H4 (cell line): ENCODE data around the gene AGAP1. TPM values are rescaled to one million over a fixed set of nuclear protein-coding genes. Genes with fewer than 3 reads are reported as not detected.

ENCODE experiments used
- DNase-seq: peaks from one replicate; pipeline ENCODE4 v3.0.0-alpha.2; 2015; ENCODE audit warnings: low spot score
- total RNA-seq: library from RNA; depleted of rRNA; stranded (reverse); fragments of >200 nt; shearing (Covaris generic); gene quantifications from 2 replicates; pipeline ENCODE4 v1.2.3, GENCODE V29; 2014

The AGAP1 gene
- total RNA-seq, 1 experiment from 2014 or later: 7.0 TPM

DNA sequence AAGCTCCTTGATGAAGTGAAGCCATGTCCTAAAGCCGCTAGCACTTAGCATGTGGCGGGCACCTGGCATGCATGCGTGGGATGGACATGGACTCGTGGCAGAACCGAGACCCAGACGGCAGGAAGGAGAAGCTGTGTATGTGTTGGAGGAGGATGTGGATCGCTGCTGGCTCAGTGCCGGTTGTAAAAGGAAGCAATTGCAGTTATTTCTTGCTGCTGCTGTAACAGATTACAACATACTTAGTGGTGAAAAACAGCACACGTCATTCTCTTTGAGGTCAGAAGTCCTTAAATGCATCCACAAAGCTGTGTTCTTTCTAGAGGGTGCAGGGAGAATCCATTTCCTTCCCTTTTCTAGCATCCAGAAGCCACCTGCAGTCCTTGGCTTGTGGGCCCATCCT is 74.6 kb downstream of the AGAP1 start:
- no peak for DNase-seq

DNA sequence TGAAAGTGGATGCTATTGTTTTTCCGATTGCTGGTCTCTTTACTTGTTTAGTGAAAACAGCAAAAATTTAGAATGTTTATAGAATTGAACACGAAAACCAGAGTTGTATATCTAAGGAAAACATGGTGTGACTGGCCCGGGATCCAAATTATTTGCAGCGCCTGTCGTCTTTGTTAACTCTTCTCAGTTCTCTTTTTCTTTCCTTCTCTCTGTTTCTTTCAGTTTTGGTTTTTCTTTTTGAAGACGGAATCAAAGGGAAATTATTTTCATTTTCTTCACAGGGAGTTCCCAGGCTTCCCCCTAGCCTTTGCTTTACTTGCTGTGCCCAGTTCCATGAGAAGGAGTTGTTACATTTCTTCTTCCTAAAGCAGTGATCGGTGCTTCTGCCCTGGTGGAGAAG is 76.0 kb downstream of the AGAP1 start:
- DNase-seq: no peak

DNA sequence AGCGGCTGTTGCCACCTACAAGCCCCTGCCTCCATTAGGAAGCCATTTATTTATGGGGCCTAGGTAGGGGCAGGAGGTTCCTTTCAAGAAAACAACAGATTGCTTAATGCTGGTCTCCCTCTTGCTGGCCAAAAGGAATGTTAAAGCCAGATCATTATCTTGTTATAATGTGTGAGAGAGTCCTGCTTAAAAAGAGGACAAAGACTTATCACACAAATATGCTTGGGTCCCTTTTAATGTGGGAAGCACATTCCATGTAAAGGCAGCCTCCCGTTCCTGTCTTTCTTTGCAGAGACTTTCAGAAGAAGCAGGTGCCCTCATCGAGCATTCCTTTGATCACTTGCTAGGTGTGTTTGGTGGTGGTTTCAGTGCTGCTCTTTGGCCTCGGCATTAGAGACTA is 76.4 kb downstream of the AGAP1 start:
- no peak for DNase-seq

GRCh38 chr2:235570966-235571692 is 77.3 kb downstream of the AGAP1 start:
- no peak for DNase-seq

DNA sequence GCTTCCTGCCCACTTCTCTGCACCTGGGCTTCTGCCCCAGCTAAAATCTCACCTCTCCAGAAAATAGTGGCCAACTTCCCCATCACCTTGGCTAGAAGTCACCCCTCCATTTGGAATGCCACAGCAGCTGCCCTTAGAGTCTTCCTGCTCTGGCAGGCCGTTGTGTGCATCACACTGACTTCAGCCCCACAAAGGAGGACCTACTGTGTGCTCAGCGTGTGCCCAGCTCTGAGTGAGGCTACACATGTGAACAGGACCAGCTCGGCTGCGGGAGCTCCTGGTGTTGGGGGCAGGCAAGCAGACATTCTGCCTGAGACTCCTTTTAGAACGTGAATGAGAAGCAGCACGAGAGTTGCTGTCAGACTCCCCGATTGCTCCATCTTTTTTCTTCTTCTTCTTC is 78.7 kb downstream of the AGAP1 start:
- DNase-seq: no peak

GRCh38 chr2:235573331-235574221 is 79.7 kb downstream of the AGAP1 start:
- DNase-seq: no peak

DNA sequence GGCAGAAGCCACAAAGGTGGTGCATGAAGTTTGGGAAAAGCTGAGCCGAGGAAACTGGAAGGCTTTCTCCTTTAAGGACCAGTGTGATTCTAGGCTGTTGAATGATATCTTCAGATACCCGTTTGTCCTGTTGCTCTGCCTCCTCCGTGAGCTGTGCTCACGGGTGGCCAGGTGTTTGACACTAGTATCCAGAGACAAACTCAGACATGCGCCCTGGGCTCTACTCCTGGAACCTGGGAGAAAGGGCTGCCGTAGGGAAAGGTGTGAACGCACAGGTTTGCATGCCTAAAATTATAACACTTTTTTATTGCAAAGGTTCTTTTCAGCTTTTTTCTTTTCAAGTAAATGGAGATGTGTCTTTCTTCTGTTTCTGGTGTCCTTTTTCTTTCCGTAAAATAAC is 81.6 kb downstream of the AGAP1 start:
- DNase-seq: no peak

GRCh38 chr2:235575904-235576303 is 82.1 kb downstream of the AGAP1 start:
- DNase-seq: no peak

- no peak for DNase-seq
These were observed 82.6 kb downstream of the AGAP1 start for GRCh38 chr2:235576337-235576910.

GRCh38 chr2:235577404-235578330 is 83.8 kb downstream of the AGAP1 start:
- DNase-seq: no peak

- no peak for DNase-seq
These were observed 85.3 kb downstream of the AGAP1 start for GRCh38 chr2:235579128-235579527.

GRCh38 chr2:235580426-235581157 is 86.7 kb downstream of the AGAP1 start:
- no peak for DNase-seq

DNA sequence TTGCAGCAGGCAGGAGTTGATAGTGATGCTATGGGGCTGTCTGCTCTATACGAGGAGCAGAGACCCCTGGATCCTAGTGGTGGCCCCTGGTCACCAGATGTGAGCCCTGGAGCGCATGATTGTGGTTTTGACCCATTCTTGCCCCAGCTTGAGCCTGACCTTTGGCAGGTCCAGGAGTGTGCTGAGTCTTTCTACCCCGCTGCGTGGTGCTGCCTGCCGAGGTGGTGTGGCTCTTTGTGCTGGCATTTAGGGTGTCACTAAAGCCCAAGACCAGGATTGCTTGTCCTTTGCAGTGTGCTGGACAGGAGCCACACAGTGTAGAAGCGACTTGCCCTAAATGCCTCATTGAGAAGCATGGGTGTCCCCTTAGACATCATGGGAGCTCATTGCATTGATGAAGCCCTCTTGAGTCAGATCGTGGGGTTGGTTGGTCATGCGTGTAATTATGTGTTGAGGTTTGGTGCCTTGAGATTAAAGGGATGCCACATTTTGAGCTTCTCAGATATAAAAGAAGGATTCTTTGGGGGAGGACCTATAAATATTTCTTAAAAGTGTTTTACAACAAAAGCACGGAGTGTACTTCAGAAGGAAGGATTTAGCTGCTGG is 88.3 kb downstream of the AGAP1 start:
- no peak for DNase-seq

DNA sequence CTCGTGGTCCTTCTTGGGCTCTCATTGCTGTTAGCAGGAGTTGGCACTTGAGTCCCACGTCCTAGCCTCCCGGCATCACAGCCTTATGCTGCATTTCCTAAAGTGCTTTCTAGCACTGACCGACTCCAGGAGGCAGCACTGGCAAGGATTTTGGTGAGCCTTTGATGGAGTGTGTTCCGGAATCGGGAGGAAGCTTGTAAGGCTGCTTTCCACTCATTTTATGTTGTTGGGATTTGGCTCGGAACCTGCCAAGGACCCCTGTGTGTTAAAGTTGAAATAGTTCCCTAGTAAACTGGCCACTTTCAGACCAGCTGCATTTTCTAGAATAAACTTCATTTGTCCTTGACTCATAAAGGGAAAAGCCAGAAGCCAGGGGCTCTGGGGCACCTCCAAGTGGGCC is 88.9 kb downstream of the AGAP1 start:
- DNase-seq: no peak

DNA sequence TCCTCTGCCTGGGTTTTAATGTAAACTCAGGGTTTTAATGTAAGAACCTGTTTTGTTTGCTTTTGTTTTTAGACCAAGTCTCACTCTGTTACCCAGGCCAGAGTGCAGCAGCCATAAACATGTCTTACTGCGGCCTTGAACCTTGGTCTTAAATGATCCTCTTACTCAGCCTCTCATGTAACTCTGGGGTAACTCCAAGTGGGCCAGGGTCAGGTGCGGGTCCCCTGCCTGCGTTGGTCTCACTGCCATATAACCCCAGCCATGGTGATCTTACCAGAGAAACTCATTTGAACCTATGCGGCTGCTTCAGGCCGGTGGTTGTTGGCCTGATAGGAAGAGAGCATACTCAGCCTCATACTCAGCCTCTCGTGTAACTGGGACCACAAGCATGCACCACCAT is 89.3 kb downstream of the AGAP1 start:
- no peak for DNase-seq

- DNase-seq: no peak
These were observed 90.2 kb downstream of the AGAP1 start for GRCh38 chr2:235583925-235584637.

GRCh38 chr2:235584638-235585007 is 90.8 kb downstream of the AGAP1 start:
- DNase-seq: no peak

DNA sequence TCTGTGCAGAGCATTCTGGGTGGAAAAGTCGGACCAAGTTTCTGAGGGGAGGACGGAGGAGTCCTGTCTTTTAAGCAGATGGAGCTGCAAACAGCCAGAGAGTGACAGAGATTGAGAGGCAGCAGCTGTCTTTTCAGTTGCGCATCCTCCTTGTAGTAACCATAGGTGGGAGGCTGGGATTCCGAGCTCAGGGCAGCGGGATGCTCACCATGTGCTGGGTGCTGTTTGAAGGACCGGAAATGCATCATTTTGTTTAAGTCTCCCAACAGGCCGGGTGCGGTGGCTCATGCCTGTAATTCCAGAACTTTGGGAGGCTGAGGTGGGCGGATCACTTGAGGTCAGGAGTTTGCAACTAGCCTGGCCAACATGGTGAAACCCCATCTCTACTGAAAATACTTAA is 93.4 kb downstream of the AGAP1 start:
- no peak for DNase-seq

DNA sequence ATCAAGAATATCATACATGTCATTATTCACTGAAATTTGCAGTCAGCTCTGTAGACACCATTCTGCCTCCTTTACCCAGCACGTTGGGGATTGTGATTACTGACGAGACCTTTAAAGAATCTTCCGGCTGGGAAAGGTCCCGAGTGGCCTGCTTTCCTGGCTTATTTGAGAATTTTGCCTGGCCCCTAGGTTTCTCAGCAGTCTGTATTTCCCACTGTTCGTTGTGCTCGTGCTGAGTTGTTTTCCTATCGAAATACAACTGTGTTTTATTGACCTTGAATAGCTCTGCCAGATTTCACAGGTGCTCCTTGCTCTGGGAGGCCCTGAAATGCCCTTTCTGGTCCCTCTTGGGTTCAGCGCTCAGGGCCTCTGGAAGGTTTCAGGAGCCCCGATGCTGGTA is 94.9 kb downstream of the AGAP1 start:
- no peak for DNase-seq

- DNase-seq: no peak
These were observed 97.4 kb downstream of the AGAP1 start for GRCh38 chr2:235591231-235591730.
